ENCODE data around the gene DIAPH2.

GRCh38 chrX:97628326-97628725 is 943.7 kb downstream of the DIAPH2 start:
- TF ChIP-seq CTCF (IDR thresholded peaks at IDR 0.05) (no peak), EZH2 (IDR thresholded peaks at IDR 0.05; ENCODE audit: borderline replicate concordance, insufficient read depth, low read depth, low read length, poor library complexity, severe bottlenecking) (no peak)

All from B cell (primary cell).